Pancreas (tissue), 10 donors: ENCODE measurements around the gene CYP2J2. TPM values are rescaled to one million over a fixed set of nuclear protein-coding genes. Genes with fewer than 3 reads are reported as not detected.
"Not testable (repeated sequence)": the region's sequence is repeated elsewhere in the genome, so short reads cannot be mapped to it uniquely, and the experiment has no call there.

Experiments used
- ATAC-seq, 4 donors: fragments of 200-7000 bp; cut with Tn5 transposase; one replicate each; pipeline versions ENCODE4 v1.8.0 to v1.9.1; 2020; ENCODE audit warnings: mild to moderate bottlenecking in 4 of 4, moderate library complexity in 4 of 4
- DNase-seq, 6 donors: peaks; one replicate each; pipeline ENCODE4 v3.0.0-alpha.2; 2020
- FAIRE-seq: peaks from 2 replicates; lab custom pipeline; 2012; peaks lifted over from hg19 to GRCh38; lab: Jason Lieb, UNC
- H3K27ac ChIP-seq, 4 donors: fragments of 200-600 bp; sonication (generic); 1 replicate in 3 of 4; 2 replicates in 1 of 4; pipeline versions ENCODE4 v1.5.0 to v1.8.0; 2020
- H3K27me3 ChIP-seq, 4 donors: fragments of 200-600 bp; one replicate each; pipeline ENCODE4 v1.8.0; 2021
- H3K36me3 ChIP-seq, 3 donors: fragments of 200-600 bp; sonication (generic) in 1 of 3; one replicate each; pipeline versions ENCODE4 v1.5.0 to v1.8.0; 2020 to 2021
- H3K4me1 ChIP-seq, 3 donors: fragments of 200-600 bp; one replicate each; pipeline ENCODE4 v1.8.0; 2021
- H3K4me3 ChIP-seq, 4 donors: fragments of 200-600 bp; sonication (generic) in 2 of 4; one replicate each; pipeline versions ENCODE4 v1.5.0 to v1.8.0; 2020 to 2021
- H3K9me3 ChIP-seq, 4 donors: fragments of 200-600 bp; one replicate each; pipeline ENCODE4 v1.8.0; 2021
- CTCF ChIP-seq, 4 donors: fragments of 200-600 bp; sonication (generic) in 3 of 4; IDR thresholded peaks; one replicate each; pipeline versions ENCODE4 v1.5.0 to v1.8.0; 2021; ENCODE audit warnings: antibody characterized with exemption in 4 of 4
- WGBS, 2 donors: extraction: QIAGEN DNeasy Blood & Tissue Kit; methylation state at CpG; one replicate each; pipeline ENCODE4 v1.1.7; 2013; 5-methylcytosine and 5-hydroxymethylcytosine counted together
- intact Hi-C, 3 donors: fragments of 100-400 bp; cut with DNase I; formaldehyde crosslinking; loops; one replicate each; pipeline versions ENCODE4 v1.11.1 to v1.14.2; 2022
- polyA plus RNA-seq, 2 donors: library from polyadenylated mRNA; stranded (reverse); fragments of 200-250 nt; gene quantifications; one replicate each; pipeline ENCODE4 v1.2.3, GENCODE V29; 2013
- total RNA-seq, 6 donors: library from RNA; stranded (reverse); fragmentation: NEBNext Ultra II Directional in 4 of 6; extraction: Animal tissue kit (Norgen Biotek cat#: 25700) in 4 of 6; gene quantifications; one replicate each; pipeline versions ENCODE4 v1.2.1 to v1.2.4, GENCODE V29; 2021 to 2023
- donor health status: healthy with polysubstance abuse.
- donor health status: DM: no; HTN: no; CAD: no; lungs with moderate emphysema.
- donor health status: DM: no; HTN: no; CAD: no.
- donor health status: control.
- donor health status: control.
- donor health status: Bipolar disorder and iron deficiency.
- donor health status: DM: yes; HTN: yes; CAD: no.
- donor health status: DM: no; HTN: no; CAD: no.
- donor health status: DM: no; HTN: no; CAD: no.
- donor health status: DM: yes; HTN: yes; CAD: no.

CYP2J2 gene
- total and polyA plus RNA-seq, 8 donors = 0.28 to 4.8 (median 1.7) TPM

GRCh38 chr1:59936358-59936821 is 9.8 kb upstream of the CYP2J2 start:
- DNase-seq = no peak
- no peak for ATAC-seq
- Histone ChIP-seq H3K27ac (no peak overlapping the region), H3K36me3 (no peaks in the 10 kb centered on the region), H3K4me3 (no peak overlapping the region), H3K9me3 (no peaks in the 10 kb centered on the region), H3K27me3 (no peaks in the 10 kb centered on the region), H3K4me1 (no peaks in the 10 kb centered on the region)
- intact Hi-C loops = no loop called here
- no peak for FAIRE-seq
- TF ChIP-seq CTCF (IDR thresholded peaks at IDR 0.05) = no peak
- 75 to 80% methylated on average over 5 of the region's 5 CpGs for WGBS, 2 donors

- 34 to 41% methylated on average over 1 of the region's 1 CpG for WGBS, 2 donors
- FAIRE-seq = no peak
- intact Hi-C loops = no loop called here
Measured at GRCh38 chr1:59928996-59929395, 2.4 kb upstream of the CYP2J2 start.

GRCh38 chr1:59927213-59927612 is 640 bp upstream of the CYP2J2 start:
- FAIRE-seq = no peak

More at GRCh38 chr1:59928996-59929395, 2.4 kb upstream of the CYP2J2 start:
- no peaks in the 10 kb centered on the region for H3K36me3 ChIP-seq
- H3K27ac ChIP-seq = no peak overlapping the region
- peaks cover 0 to 10% (median 0%) of the 10 kb centered on the region in 4 donors for H3K27me3 ChIP-seq
- H3K9me3 ChIP-seq = no peaks in the 10 kb centered on the region
- no peak for ATAC-seq
- H3K4me3 ChIP-seq = no peak overlapping the region
- TF ChIP-seq CTCF (IDR thresholded peaks at IDR 0.05) = no peak
- H3K4me1 ChIP-seq = peaks cover 0 to 3% (median 0%) of the 10 kb centered on the region in 3 donors
- DNase-seq = no peak

GRCh38 chr1:59924653-59925052 is 1.9 kb downstream of the CYP2J2 start:
- no peak for DNase-seq
- Histone ChIP-seq H3K9me3 (no peaks in the 10 kb centered on the region), H3K4me1 (peaks cover 0 to 3% (median 0%) of the 10 kb centered on the region in 3 donors), H3K27me3 (no peaks in the 10 kb centered on the region), H3K4me3 (no peak overlapping the region), H3K36me3 (no peaks in the 10 kb centered on the region), H3K27ac (no peak overlapping the region)
- no peak for TF ChIP-seq CTCF (IDR thresholded peaks at IDR 0.05)
- intact Hi-C loops = no loop called here
- FAIRE-seq = no peak
- ATAC-seq = no peak

More at GRCh38 chr1:59927213-59927612, 640 bp upstream of the CYP2J2 start:
- Histone ChIP-seq H3K27ac (no peak overlapping the region), H3K36me3 (no peaks in the 10 kb centered on the region), H3K27me3 (peaks cover 0 to 10% (median 0%) of the 10 kb centered on the region in 4 donors), H3K9me3 (no peaks in the 10 kb centered on the region), H3K4me3 (peak overlapping the region in 2 of 4 donors; percentile 47 to 60), H3K4me1 (peaks cover 0 to 3% (median 0%) of the 10 kb centered on the region in 3 donors)
- 26 to 30% methylated on average over 2 of the region's 2 CpGs for WGBS, 2 donors
- no peak for TF ChIP-seq CTCF (IDR thresholded peaks at IDR 0.05)
- ATAC-seq (no peak), DNase-seq (no peak)
- intact Hi-C loops = no loop called here

- FAIRE-seq, H3K27ac ChIP-seq, H3K36me3 ChIP-seq, H3K9me3 ChIP-seq, intact Hi-C loops, H3K4me1 ChIP-seq, ATAC-seq, DNase-seq, H3K4me3 ChIP-seq, H3K27me3 ChIP-seq: not testable (repeated sequence)
- WGBS, 2 donors = 52 to 58% methylated on average over 6 of the region's 6 CpGs
Measured at GRCh38 chr1:59921258-59921899, 5.2 kb downstream of the CYP2J2 start.
